ENCODE data around the gene LOXL4.

The LOXL4 gene

GRCh38 chr10:98312822-98313221 is 44.8 kb upstream of the LOXL4 start:
- DNase-seq: no peak
- no peak overlapping the region for H3K4me3 ChIP-seq (ENCODE audit: low read depth, low read length)
- in situ Hi-C loops (cut with HindIII; ENCODE audit: low pct_ligation_motif_present, low sequenced_read_pairs): no loop called here
- H3K27me3 ChIP-seq (replicated peaks): no peaks in the 10 kb centered on the region
- TF ChIP-seq CTCF (IDR thresholded peaks at IDR 0.05; ENCODE audit: low read depth, low read length, missing control alignments): peak; percentile 15
- no peak overlapping the region for H3K27ac ChIP-seq
- no peaks in the 10 kb centered on the region for H3K36me3 ChIP-seq (replicated peaks)

DNA sequence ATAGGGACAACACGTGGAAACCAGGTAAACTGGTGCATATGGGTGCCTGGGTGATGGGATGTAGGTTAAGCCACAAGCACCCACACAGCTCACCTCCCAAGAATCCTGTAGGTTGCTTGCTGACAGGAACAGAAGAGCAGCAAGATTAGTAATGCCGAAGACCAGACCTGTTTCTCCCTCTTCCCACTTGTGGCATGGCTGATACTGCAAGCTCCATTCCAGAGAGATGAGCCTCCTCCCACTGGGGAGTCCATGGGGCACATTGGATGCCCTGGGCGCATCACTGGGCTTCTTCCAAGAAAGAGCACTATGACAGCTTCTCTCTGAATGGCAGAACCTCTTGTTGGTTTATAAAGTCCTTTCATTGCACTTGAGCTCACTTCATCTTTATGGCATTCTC is 44.4 kb upstream of the LOXL4 start:
- no peaks in the 10 kb centered on the region for H3K36me3 ChIP-seq (replicated peaks)
- no peak overlapping the region for H3K27ac ChIP-seq
- TF ChIP-seq CTCF (IDR thresholded peaks at IDR 0.05; ENCODE audit: low read depth, low read length, missing control alignments): no peak
- no peaks in the 10 kb centered on the region for H3K27me3 ChIP-seq (replicated peaks)
- in situ Hi-C loops (cut with HindIII; ENCODE audit: low pct_ligation_motif_present, low sequenced_read_pairs): no loop called here
- no peak overlapping the region for H3K4me3 ChIP-seq (ENCODE audit: low read depth, low read length)
- no peak for DNase-seq

GRCh38 chr10:98310701-98311100 is 42.7 kb upstream of the LOXL4 start:
- in situ Hi-C loops (cut with HindIII; ENCODE audit: low pct_ligation_motif_present, low sequenced_read_pairs): no loop called here

DNA sequence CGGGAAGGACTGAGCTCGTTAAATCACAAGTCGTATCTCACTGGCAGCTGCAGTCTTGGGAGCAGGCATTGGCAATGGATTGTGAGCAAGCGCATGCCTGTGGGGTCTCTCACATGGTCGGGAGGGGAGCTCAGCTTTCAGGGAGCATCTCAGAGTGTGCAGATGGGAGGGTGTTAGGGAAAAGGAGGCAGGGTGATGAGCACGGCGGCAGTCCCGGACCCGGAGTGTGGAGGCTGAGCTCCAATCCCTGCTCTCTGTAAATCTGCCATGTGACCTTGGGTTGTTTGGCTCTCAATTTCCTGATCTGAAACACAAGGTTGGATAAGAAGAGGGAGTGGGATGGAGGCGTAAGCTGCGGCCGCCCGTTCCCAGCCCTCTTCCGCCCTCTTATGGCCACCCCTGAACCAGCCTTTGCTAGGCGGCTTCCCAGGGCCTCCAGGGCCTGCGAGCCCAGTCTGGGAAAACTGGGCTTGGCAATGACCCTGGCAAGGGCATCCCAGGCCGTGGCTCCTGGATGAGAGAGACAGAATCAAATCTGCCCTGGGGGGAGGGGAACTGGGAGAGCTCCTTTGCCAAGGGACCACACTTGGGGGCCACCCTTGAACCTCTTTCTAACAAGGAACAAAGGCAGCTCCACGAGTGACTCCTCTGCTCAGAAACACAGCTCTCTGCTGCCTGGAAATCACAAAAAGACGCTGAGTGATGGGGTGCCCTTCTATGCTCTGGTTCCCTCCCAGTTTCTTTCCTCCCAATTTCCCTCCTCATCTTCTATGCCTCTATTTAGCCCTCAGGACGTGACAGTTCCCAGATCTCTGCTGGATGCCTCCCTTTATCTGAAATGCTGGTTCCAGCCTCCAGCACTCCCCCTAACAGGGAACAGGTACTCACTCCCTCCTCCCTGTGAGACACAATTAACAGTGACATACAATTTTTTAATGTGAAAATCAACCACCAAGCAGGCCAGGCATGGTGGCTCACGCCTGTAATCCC is 41.7 kb upstream of the LOXL4 start:
- in situ Hi-C loops (cut with HindIII; ENCODE audit: low pct_ligation_motif_present, low sequenced_read_pairs): no loop called here
- no peak overlapping the region for H3K27ac ChIP-seq
- H3K36me3 ChIP-seq (replicated peaks): no peaks in the 10 kb centered on the region
- peak; percentile 71 for DNase-seq
- peak overlapping the region; percentile 39 for H3K4me3 ChIP-seq (ENCODE audit: low read depth, low read length)
- peak; percentile 95 for TF ChIP-seq CTCF (IDR thresholded peaks at IDR 0.05; ENCODE audit: low read depth, low read length, missing control alignments)
- no peaks in the 10 kb centered on the region for H3K27me3 ChIP-seq (replicated peaks)

More at GRCh38 chr10:98310701-98311100, 42.7 kb upstream of the LOXL4 start:
- Histone ChIP-seq H3K27me3 (replicated peaks) (no peaks in the 10 kb centered on the region), H3K27ac (no peak overlapping the region), H3K4me3 (ENCODE audit: low read depth, low read length) (no peak overlapping the region), H3K36me3 (replicated peaks) (no peaks in the 10 kb centered on the region)
- no peak for TF ChIP-seq CTCF (IDR thresholded peaks at IDR 0.05; ENCODE audit: low read depth, low read length, missing control alignments)
- no peak for DNase-seq

DNA sequence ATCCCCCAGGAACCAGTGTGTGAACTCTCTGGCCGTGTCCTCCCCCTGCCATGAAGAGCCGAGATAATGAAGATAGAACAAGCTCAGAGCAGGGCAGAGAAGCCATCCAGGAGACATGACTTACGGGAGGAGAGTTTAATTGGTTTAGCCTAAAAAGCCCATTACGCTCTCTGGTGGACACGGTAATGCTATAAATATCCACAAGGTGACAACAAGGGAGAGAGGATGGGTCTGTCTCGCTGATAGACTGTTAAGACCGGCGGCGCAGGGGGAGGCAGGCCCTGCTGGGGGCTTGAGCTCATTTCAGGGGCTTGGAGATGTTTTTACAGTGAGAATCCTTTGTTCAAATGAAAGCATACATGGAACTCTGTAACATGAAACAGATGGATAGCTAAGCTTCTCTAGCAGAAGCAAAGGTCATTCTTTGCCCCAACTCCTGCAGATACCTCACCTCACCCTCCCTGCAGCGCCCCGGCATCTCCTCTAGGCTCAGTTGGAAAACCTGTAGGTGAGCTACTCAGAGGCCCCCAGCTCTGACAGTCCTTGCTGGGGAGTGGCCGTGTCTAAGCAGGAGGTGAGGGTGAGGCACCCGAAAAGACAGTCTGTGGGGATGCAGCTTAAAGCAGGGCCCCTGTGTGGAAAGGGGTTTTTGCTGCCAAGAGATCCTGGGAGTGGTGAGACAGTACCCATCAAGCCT is 40.8 kb upstream of the LOXL4 start:
- no peak overlapping the region for H3K27ac ChIP-seq
- no peaks in the 10 kb centered on the region for H3K27me3 ChIP-seq (replicated peaks)
- DNase-seq: no peak
- H3K4me3 ChIP-seq (ENCODE audit: low read depth, low read length): peak overlapping the region; percentile 39
- no peaks in the 10 kb centered on the region for H3K36me3 ChIP-seq (replicated peaks)
- in situ Hi-C loops (cut with HindIII; ENCODE audit: low pct_ligation_motif_present, low sequenced_read_pairs): no loop called here
- no peak for TF ChIP-seq CTCF (IDR thresholded peaks at IDR 0.05; ENCODE audit: low read depth, low read length, missing control alignments)
